HG03565 (cell line): ENCODE data around the gene B4GALT1.
"Not testable (repeated sequence)": the region's sequence is repeated elsewhere in the genome, so short reads cannot be mapped to it uniquely, and the experiment has no call there.

ENCODE experiments used
- ATAC-seq: cut with Tn5 transposase; IDR thresholded peaks from one replicate; pipeline ENCODE4 v1.9.1; 2021; ENCODE audit warnings: mild to moderate bottlenecking, moderate library complexity; ENCODE audit not compliant: unreplicated experiment

B4GALT1 gene

DNA sequence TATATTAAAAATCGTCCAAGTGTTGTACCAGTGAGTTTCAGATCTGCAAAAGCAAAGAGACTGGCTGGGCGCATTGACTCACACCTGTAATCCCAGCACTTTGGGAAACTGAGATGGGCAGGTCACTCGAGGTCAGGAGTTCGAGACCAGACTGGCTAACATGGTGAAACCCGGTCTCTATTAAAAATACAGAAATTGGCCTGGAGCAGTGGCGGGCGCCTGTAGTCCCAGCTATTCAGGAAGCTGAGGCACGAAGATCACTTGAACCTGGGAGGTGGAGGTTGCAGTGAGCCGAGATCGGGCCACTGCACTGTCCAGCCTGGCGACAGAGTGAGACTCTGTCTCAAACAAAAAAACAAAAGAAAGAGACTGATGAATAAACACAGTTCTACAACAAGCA, 18.3 kb upstream of the B4GALT1 start:
- ATAC-seq, result no peak

DNA sequence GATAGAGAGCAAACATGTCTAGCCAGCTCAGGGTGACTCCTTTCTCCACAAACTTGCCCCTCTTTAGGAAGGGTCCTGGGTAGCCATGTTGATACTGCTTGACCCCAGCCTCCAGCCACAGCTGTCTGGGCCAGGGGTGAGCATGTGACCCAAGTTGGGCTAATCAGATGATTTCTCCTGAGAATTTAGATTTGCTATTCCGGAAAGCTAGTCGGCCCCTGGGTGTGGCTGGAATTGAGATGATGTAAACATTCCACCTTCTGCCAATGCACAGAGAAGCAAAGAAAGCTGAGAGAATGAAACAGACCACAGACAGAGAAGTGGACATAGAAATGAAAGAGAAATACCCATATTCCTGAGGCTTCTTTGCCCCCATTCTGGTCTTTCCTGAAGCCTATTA, 17.8 kb upstream of the B4GALT1 start:
- ATAC-seq, result no peak

DNA sequence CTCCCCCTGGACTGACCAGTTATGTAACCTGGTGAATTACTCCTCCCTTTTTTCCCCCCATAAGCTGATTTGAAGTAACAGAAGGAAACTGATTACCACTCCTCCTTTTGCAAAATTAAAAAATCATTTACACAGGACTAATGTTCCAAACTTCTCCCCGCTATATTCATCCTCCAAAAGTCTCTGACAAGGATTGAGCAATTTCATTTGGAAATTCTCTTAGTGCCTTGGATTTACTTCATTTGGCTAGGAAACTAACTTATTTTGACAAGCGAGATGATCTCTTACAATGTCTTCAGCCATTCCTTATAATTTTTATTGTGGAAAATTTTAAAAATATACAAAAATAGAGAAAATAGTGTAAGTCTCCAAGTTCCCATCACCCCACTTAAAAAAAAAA, 15.4 kb upstream of the B4GALT1 start:
- ATAC-seq, result no peak

DNA sequence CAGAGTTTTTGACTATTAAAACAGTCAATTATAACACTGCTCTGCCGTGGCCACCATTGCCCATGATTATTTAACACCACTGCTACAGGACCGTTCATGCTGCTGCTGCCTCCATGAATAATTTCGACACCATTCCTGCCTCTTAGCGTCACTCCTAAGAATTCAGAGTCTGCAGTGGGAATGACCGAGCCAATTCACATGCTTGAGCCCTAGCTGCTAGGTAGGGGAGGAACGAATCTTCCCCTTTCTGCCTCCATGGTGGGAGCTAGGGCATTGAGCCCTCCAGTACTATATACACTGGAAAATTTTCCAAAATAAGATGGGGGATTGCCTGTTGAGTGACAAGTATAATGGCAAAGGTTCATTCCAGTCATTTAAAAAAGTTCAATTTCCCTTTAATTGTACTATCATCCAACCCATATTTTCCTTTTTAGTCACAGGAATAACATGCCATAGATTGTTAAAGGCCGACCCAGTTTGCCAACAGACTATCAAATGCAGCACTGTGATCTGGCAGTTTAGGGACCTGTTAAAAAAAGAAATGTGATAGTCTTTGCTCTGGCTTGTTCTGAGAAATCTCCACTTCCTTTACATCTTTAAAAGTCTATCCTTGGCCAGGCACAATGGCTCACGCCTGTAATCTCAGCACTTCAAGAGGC, 13.5 kb upstream of the B4GALT1 start:
- no peak for ATAC-seq

DNA sequence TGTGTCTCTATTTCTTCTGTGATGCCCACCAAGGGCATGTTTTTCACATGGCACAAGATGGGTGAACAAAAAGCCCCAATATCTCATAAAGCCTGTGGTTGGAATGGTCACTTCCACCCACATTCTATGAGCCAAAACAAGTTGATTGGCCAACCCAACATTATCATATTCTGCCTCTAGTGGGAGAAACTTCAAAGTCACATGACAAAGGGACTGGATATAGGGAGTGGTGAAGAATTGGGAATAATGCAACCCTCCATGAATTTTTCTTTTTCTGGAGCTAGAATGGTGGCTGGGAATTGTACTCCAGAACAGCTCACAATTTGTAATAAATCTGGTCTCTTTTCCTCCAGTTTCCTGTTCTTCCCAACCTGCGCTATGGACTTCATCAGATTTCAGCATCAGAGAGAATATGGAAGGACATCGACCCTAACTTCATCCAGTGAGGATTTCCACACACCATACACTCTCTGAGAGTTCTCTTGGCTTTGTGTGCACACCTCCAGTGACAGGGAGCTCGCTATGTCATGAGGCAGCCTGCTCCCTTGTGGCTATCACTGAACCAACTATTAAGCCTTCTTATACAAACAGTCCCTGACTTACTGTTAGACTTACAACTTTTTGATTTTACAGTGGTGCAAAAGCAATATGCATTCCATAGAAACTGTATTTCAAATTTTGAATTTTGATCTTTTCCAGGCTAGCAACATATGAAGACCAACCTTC, 12.0 kb upstream of the B4GALT1 start:
- no peak for ATAC-seq

DNA sequence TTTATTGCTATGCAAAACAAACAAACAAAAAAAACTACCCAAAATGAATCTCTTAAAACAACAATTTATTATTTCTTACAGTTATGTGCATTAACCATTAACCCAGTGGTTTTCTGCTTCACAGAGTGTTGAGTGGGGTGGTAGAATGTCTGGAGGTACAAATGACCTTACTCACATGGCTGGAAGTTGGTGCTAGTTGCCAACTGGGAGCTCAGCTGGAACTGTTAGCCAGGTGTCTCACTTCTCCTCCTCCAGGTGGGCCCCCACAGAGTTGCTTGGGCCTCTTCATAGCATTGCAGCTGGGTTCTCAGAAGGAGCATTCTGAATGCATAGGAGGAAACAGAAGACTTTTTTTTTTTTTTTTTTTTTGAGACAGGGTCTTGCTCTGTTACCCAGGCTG, 10.5 kb upstream of the B4GALT1 start:
- peak; percentile 53 for ATAC-seq

DNA sequence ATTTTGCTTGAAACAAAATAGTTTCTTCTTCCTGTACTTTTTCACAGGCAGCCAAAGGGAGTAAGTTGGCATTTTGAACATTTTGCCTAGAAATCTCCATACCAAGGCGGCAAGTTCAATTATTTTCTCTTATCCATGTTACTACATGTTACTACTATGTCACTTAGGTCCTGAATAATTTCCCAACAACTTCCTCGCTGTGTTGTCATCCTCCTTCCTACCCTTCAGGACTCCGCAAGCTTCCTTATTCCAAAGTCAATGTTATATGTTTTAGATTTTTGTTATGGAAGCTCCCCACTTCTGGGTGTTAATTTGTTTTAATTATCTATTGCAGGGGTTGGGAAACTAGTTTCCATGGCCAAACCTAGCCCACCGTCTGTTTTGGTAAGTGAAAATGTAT, 9.9 kb upstream of the B4GALT1 start:
- no peak for ATAC-seq

DNA sequence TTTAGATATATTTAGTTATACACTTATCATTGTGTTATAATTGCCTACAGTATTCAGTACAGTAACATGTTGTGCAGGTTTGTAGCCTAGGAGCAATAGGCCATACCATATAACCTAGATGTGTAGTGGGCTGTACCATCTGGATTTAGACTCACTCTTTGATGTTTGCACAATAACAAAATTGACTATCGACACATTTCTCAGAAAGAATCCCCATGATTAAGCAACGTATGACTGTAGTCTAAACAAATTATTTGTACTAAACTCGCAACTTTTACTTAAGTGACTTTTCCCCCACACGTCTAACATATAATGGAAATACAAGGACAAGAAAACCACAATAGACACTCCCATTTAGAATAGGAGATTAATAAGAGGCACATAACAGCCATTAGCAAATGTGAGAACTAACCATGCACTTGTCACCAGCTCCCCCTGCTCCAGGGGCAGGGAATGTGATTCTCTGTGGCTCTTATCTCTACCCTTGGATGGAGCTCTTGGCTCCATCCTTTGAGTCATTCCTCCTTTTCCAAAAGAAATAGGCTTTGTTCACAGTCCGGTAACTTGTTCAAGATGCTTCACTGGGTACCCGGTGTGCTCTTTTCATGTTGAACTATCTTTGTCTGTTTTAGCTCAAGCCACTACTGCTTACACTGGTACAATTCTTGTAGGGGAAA, 8.7 kb upstream of the B4GALT1 start:
- ATAC-seq, result no peak

DNA sequence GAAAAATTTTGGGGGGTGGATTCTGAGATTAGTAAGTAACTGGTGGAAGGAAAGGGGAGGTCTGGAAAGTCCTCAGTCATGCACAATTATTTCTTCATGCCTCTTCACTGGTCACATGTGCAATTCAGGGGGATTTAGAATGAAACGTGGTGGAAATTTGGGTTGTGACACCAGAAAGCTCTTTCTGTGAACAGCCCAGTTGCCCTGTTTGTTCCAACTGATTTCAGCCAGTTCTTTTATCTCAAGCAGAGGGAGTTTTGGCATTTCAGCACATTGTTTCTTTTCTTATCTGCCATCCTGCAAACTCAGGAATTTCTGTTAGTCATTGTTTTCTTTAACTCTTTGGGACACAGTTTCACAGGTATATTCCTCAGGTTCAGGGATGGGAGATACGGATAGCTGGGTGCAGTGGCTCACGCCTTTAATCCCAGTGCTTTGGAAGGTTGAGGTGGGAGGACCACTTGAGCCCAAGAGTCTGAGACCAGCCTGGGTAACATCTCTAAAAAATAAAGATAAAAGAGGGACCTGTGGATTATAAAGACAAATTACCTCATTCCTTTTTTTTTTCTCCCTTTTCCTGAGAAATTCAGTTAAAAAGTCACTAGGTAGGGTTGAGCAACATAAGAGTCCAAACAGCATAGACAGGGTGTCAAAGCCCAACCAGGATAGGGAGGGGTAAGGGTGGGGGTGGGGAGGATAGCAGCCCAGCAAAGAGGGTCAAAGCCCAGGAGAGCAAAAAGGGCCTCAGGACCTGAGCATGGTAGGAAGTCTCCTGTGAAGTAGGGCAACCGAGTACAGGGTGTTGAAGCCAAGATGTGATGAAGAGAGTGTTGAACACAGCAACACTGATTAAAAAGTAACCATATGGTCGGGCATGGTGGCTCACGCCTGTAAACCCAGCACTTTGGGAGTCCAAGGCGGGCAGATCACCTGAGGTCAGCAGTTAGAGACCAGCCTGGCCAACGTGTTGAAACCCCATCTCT, 5.4 kb upstream of the B4GALT1 start:
- no peak for ATAC-seq

DNA sequence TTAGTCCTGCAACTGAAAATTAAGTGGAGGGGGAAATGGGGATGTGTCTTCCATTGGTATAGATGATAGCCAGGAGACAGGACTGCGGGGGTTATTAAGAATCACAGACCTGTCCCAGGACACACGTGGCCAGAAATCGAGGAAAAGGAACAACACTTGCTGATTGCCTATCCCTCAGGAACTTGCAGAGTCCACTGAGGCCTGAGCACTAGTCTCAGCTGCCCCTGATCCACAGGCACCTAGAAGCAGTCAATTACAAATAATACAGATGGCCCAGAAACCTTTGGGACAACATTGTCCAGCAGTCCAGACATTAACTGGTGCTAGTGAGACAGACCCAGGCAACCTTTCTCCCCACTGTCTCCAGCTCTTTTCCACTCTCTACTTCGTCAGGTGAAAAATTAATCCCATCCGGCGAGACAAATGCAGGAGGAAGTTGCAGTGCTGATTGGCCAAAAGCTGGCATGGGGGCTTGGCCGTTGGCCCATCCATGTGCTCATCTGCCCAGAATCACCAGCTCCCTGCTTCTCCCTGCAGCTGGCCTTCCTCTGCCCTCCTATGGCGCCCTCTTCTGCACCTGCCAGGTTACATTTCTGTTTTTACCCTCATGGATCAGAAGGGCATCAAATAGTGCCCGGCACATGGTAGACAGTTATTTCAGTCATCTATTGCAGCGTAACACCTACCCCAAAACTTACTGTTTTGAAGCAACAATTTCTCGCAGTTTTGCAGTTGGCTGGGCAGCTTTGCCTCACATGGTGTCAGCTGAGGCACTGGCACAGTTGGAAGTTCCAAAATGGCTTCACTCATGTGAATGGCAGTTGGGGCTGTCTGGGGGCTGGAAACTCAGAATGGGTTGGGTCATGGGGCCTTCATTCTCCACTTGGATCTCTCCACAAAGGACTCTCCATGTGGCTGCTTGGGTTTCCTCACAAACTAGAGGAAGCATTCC, 3.6 kb upstream of the B4GALT1 start:
- no peak for ATAC-seq

DNA sequence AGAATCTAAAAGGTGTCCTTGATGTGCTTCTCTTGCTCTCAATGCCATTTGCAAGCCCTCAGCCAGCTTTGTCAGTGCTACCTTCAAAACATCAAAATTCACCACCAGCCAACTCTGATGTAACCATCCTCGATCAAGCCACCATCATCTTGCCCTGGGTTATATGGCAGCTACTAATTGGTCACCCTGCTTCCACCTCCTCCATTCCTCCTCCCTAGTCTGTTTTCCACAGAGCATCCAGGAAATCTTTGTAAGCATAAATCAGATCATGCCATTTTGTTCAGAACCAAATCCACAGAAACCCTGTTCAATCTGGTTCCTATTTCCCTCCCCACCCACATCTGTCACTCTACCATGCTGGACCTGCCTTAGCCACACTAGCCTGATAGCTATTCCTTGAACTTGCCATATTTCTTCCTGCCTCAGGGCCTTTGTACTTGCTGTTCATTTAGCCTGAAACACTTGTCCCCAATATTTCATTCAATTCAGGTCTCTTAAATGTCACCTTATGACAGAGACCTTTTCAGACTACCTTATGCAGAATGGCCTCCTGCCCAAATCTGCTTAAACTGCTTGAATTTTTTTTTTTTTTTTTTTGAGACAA, 1.9 kb upstream of the B4GALT1 start:
- no peak for ATAC-seq

DNA sequence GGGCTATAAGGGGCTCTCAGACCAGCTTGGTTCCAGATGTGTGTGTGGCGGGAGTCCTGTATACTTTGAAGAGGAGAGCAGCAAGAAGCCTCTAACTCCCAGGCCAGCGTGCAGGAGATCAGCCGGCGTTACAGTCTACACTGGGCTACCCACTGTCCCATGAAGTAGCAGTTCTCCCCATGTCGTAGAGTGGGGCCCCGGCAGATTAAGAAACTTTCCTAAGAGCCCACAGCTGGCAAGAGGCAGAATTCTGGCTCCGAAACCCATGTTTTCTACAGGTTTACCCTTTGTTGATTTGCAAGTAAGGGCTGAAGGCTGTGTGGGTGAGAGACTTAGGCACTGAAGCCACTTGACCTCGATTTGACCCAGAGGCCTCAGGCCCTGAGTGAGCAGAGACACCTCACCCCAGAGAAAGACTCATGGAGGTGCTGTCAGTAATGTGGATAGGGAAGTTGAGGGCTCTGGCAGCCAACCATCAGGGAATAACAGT, 881 bp upstream of the B4GALT1 start:
- ATAC-seq, result no peak

DNA sequence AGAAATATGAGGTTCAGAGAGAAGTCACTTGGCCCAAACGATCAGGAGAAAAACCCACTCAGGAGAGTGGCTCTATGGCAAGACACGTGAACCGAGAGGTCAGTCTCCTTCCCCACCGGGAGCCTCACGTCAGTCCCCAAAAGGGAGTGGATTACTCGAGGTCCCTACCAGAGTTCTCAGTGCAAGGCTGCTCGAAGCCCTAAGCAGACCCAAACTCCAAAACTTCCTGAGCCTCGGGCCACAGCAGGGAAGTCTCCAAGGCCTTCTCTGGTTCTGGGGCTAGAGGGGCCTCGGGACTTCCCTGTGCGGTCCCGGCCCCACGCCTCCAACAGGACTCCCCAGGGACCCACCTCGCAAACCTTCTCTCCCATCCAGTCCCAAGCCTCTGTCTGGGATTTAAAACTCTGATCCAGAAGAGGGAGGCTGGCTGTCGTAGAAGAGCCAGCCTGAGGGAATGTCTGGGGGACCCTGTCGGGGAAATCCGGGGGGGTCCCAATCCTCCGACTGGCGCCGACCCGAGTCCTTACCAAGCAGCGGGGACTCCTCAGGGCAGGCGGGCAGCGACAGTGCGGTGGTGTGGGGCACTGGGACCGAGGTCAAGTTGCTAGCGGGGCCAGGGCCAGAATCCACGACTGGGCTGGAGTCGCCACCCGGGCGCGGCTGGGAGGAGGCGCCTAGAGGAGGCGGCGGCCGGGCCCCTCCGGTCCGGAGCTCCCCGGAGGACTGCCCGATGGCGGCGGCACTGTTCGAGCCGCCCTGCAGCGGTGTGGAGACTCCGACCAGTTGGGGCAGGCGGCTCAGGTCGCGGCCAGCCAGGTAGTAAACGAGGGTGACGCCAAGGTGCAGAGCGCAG, 679 bp downstream of the B4GALT1 start:
- no peak for ATAC-seq

DNA sequence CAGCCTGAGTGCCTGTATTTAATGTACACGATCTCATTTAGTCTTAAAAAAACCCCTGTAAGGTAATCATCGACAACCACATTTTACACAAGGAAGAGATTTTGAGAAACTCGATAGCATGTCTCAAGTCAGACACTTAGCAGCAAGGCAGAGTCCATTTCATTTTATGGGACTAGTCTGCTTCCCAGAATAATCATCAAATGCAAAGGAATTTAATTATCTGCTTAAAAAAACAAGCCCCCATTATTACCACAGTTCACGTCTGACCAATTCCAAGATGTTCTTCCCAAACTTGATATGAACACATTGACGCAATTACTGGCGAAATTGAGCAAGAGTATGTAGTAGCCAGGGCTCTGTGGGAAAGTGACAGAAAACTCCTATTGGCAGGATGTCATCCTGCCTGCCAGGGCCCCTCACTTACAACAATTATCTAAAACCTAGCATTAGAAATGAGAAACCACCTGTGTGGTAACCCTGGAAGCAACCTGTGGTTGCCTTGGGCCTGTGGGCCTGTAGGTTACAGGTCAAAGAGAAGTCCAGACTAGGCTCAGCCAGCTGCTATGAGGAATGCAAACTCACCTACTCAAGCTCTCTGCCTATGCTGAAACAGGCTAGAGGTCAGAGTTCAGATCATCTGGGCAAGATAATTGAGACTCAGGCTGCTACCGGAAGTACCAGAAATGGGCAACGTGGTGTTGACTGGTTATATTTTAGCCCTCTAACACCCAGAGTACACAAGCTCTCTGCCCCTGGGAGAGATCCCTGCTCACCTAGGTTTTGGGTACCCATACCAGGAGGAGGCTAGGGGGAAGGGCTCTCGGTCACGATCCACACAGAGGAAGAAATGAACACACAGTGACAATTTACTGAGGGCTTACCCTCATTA, 1.6 kb downstream of the B4GALT1 start:
- ATAC-seq, result peak; percentile 13

DNA sequence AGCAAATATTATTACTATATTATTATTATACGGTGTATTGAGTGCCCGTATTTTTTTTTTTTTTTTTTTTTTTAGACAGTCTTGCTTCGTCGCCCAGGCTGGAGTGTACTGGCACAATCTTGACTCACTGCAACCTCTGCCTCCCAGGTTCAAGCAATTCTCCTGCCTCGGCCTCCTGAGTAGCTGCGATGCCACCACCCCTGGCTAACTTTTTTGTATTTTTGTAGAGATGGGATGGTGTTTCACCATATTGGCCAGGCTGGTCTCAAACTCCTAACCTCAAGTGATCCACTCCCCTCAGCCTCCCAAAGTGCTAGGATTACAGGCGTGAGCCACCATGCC, 2.2 kb downstream of the B4GALT1 start:
- ATAC-seq, result not testable (repeated sequence)

DNA sequence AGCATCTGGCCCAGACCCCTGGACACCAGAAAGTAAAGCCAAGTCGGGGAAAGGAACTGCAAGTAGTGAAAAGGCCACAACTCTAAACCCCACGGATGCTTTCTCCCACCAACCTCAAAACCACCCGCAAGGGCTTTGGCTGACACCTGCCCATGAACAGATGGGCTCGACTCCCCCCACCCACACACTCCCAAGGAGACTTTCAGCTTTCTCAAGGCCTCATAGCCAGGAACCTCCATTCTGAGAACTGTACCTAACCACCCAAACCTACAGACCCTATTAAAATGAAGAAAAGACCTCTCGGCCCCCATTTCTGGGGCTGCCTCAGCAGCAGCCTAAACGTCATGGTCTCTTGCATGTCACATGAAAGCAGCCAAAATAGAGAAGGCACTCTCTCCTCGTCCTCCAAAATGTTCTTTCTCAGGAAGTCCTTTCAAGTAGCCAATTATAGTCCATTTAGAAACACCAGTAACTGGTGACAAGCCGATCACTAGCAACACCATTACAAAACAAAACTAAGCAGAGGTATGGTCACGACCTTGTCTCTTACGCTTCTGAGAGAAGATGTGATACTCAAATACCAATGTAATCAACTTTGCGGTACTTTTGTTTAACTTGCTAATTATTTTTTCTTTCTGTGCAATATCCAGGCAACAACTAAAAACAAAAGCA, 2.9 kb downstream of the B4GALT1 start:
- ATAC-seq, result peak; percentile 22
